HG03558 (cell line): ENCODE measurements around the gene SNAPC3.
A peak's percentile ranks its signal among the peaks of the same experiment; 100 is the strongest.

Source experiments
- ATAC-seq: cut with Tn5 transposase; IDR thresholded peaks from one replicate; pipeline ENCODE4 v1.9.1; 2021; ENCODE audit warnings: moderate number of reproducible peaks; ENCODE audit not compliant: unreplicated experiment; ENCODE audit errors: extremely low read depth

Gene SNAPC3

DNA sequence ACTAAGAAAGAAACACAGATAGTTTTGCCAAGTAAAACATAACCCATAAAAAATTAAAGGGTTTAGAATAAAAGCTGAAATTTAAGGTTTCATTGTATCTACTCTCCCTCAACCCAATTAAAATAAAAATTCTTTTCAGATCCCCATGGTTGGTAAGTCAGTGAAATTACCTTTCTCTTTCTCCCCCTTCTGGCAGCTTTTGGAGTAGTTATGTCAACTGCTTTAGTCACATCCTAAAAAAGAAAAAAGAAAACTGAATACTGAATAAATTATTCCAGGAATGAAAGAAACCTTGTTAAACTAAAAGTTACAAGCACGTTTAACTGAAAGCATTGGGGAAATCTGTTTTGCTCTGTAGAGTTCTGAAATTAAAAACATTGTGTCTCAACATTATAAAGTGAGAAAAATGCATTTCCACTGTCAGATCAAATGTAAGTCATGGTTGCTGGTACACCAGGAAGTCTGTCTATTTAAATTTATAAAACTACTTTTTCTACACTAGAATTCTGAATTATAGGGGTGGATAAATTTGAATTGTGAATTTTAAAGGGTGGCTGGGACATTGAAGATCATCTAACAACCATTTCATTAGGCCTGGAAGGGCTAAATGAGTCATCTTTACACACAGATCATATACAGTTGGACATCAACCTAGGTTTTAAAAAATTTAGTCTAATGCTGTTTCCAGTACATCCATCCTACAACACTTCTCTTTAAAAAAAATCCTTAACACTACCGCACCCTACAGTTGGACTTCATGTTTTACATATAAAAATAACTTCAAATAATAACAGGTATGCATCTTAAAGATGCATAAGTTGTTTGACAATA, 63.4 kb downstream of the SNAPC3 start:
- no peak for ATAC-seq

DNA sequence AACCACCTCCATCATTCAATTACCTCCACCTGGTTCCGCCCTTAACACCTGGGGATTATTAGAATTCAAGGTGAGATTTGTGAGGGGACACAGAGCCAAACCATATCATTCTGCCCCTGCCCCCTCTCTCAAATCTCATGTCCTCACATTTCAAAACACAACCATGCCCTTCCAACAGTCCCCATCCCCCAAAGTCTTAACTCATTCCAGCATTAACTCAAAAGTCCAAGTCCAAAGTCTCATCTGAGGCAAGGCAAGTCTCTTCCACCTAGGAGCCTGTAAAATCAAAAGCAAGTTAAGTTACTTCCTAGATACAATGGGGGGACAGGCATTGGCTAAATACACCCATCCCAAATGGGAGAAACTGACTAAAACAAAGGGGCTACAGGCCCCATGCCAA, 69.3 kb downstream of the SNAPC3 start:
- no peak for ATAC-seq

DNA sequence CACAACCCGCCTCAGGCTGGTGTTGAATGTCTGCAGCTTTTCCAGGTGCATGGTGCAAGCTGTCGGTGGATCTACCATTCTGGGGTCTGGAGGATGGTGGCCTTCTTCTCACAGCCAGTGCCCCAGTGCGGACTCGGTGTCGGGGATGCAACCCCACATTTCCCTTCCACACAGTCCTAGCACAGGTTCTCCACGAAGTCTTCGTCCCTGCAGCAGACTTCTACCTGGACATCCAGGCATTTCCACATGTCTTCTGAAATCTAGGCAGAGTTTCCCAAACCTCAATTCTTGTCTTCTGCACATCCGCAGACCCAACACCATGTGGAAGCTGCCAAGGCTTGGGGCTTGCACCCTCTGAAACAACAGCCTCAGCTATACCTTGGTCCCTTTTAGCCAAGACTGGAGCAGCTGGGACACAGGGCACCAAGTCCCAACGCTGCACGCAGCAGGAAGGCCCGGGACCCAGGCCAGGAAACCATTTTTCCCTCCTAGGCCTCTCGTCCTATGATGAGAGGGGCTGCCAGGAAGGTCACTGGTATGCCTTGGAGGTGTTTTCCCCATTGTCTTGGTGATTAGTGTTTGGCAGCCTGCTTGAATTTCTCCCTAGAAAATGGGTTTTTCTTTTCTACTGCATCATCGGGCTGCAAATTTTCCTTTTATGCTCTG, 69.9 kb downstream of the SNAPC3 start:
- no peak for ATAC-seq

DNA sequence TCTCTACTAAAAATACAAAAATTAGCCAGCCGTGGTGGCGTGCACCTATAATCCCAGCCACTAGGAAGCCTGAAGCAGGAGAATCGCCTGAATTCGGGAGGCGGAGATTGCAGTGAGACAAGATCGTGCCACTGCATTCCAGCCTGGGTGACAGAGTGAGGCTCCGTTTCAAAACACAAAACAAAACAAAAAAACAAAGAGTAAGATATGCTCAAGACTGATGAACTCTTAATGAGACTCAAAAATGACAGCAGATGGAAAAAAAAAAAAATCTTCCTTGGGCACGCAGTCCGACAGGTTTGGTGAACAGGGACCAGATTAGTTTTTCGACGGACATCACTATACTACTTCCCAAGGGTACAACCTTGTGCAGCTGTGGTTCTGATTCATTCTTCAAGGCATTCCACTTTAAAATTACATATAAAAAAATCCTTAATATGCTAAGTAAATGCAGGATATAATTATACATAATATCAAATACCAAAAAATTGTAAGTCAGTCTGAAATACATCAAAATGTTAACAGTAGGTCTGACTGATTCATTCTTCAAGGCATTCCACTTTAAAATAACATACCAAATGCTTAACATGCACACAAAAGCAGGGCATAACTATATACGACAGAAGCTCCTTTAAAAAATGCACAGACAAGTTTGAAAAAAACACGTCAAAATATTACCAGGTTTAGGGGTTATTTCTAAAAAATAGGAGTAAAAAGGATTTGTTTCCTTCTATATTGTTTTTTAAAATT, 75.7 kb downstream of the SNAPC3 start:
- ATAC-seq = no peak

DNA sequence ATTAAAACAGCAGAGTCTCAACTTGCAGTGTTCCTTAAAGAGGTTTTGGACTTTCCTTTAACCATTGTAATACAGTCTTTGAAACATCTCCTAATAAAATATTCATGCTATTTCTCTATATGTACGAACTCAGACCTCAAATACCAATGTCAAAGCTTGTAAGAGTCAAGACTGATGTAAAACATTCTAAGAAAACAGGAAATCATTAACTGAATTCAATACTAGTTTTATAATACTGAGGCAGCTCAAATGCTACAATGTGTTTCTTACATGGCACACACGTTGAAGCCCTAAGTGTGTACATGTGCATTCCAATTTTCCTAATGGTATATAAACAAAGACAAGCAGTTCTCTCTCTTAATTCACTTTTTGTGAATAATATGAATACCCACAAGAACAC, 76.5 kb downstream of the SNAPC3 start:
- no peak for ATAC-seq

DNA sequence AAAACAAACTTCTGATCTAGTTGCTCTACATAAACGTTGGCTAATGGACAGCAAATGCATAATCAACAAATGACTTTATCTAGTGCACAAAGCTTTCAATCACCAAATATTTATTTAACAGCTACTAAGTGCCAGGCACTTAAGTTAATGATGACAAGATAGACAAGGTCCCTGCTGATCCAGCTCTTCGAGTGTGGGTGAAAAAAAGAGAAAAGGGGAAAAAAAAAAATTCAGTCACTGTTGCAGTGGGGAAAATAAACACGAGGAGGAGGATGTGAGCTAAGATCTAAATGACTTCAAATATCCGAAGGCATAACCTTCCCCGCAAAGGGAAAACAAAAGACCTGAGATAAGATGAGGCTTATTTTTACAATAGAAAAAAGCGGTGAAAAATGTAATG, 78.5 kb downstream of the SNAPC3 start:
- ATAC-seq = no peak

DNA sequence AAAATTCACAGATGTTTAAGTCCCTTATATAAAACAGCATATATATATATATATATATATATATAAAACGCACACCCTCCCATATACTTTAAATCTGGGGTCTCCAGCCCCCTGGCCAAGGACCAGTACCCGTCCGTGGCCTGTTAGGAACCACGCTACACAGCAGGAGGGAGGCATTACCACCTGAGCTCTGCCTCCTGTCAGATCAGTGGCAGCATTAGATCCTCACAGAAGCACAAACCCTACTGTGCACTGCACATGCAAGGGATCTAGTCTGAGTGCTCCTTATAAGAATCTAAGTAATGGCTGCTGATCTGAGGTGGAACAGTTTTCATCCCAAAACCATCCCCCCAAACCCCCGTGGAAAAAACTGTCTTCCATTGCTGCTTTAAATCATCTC, 79.1 kb downstream of the SNAPC3 start:
- ATAC-seq = no peak

DNA sequence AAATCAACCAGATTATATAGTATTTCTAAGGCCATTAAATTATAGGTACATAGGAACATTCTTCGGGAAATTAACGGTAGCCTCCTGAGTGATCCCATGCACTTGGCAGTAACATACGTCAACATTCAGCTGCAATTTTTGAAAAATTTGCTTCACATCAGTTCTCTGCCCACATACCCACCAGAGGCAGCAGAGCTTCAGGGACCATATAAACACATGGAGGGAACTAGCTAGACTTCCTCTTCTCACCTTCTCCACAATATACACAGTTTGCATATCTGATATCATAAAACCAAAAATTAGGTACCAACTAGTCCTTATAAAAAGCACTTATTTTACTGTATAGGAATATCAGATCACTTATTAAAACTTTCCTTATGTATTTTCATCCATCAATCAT, 83.2 kb downstream of the SNAPC3 start:
- ATAC-seq = no peak

DNA sequence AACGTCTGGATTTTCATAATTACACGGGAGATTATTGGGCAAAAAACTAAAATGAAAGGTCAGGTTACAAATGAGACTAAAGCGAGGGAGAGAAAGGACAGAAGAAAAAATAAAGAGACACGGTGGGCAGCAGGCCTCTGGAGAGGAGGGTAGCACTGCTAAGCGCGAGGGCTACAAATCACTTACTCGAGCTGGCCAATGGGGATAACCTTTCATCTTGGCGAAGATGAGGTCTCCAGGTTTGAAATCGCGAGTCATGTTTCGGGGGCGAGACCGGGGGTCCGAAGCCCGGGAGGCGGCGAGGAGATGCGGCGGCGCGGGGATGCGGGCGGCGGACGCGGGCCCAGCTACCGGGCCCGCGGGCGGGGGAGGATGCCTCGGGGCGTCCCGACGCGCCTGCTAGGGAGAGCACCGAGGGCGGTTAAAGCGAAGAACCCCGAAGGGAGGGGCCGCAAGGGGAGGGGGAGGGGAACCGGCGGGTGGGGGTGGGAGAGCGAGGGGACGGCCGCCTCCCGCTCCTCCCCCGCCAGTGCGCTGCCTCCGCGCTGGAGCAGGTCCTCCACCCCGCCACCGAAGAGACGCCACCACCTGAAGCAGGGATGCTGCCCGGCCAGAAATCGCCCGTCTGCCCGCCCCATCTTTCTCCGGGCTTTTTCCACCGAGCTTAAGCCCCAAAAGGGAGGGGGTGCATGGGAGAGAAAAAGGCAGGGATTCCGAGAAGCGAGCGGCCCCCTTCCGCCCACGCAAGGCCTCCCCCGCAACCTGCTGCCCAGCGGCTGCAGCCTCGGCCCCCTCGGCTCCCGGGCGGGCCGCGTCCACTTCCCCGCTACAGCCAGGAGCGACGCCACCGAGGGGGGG, 87.5 kb downstream of the SNAPC3 start:
- peak; percentile 13 for ATAC-seq

DNA sequence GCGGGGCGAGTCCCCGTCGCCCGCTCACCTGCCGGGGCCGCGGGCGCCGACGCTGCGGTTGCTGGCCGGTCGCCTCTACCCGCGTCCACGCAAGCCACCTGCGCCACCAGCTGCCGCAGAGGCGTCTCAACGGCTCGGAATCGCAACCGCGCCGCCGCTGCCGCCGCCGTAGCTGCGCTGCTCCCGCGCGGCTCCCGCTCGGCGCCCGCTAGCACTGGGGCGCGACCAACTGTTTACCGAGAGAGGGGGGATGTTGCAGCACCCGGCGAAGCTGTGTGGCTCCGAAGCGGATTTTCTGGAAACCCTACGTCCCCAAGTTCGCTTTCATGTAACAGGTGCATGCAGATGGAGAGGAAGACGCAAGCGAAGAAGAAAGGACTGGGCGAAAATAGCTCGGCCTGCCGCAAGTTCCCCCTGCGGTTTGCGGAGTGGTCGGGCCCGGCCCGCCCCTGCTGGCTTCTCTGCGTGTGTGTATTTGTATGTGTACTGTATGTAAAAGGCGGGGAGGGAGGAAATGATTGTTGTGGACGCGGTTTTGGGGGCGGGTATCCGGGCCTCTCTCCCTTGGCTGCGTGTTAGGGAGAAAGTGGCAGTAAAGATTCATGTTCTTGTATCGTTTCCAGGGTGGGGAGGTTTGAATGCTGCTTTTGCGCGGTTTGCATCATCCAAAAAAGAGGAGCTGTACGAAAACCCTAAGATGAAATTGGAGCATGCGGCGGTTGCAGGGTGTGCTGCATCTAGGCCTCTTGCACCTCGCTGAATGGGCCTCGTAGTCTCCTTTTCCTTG, 88.3 kb downstream of the SNAPC3 start, which contains the start of gene PSIP1:
Gene PSIP1 (minus strand): TSS at position 182 of the 787 bp plus-strand sequence. CDS start 782 bp downstream, outside the sequence.
- peak; percentile 63 for ATAC-seq
